Measurements from ENCODE around the gene ASXL2. TPM values are rescaled to one million over a fixed set of nuclear protein-coding genes. Genes with fewer than 3 reads are reported as not detected.
A peak's percentile ranks its signal among the peaks of the same experiment; 100 is the strongest.

The ASXL2 gene
- total and polyA plus RNA-seq, 2 of the 13 experiments (the other 11 are each of a cell fraction or from before 2014, with no cell fraction given), result 12.1 to 19.2 TPM

- no peaks in the 10 kb centered on the region for H3K79me2 ChIP-seq (ENCODE audit: insufficient read depth, low read length)
- POLR2A ChIA-PET, result interaction anchor here (0.6 kb wide), 1 partner anchor 25 kb away, joined by 3 read pairs; no protein-coding TSS in a partner anchor
- CTCF ChIA-PET (ENCODE audit: low intra/inter-chr PET ratio, low total read pairs), result no interaction called here
Observed at GRCh38 chr2:25920786-25921415, 42.6 kb upstream of the ASXL2 start.

GRCh38 chr2:25920336-25920735, 42.0 kb upstream of the ASXL2 start:
- 45% methylated on average over 5 of the region's 5 CpGs for WGBS (ENCODE audit: low lambda C conversion rate)
- H3K9me3 ChIP-seq (ENCODE audit: low read length), result no peaks in the 10 kb centered on the region
- CTCF ChIA-PET (ENCODE audit: low intra/inter-chr PET ratio, low total read pairs), result no interaction called here
- H3K9ac ChIP-seq (ENCODE audit: insufficient read depth, low read depth, low read length), result no peak overlapping the region
- H3K4me1 ChIP-seq (ENCODE audit: insufficient read depth, low read length), result peaks cover 7% of the 10 kb centered on the region
- FAIRE-seq (no peak), DNase-seq (ENCODE audit: low spot score) (no peak), ATAC-seq (no peak)
- H3K27me3 ChIP-seq (ENCODE audit: control insufficient read depth in 1 of 2, insufficient read depth in 2 of 2, low read length in 2 of 2), result no peaks in the 10 kb centered on the region; a peak in 1 of 5 replicates
- no peak for TF ChIP-seq ZMYM4 (CRISPR knock-in tag; IDR thresholded peaks at IDR 0.05)
- TF ChIP-seq ASH2L (IDR thresholded peaks at IDR 0.05; ENCODE audit: insufficient read length, low read depth, low read length), result no peak
- TF ChIP-seq ZNF230 (CRISPR knock-in tag; IDR thresholded peaks at IDR 0.05), result no peak
- in situ Hi-C loops (cut with HindIII; ENCODE audit: extremely low pct_ligation_motif_present, low pct_unique_long_range_greater_than_20kb) (no loop called here), intact Hi-C loops (cut with micrococcal nuclease; ENCODE audit: unreplicated experiment) (no loop called here)
- H3K27ac ChIP-seq (ENCODE audit: extremely low read length, insufficient read depth, low read length), result no peak overlapping the region
- no peak overlapping the region for H3K4me2 ChIP-seq (ENCODE audit: low read depth, low read length)
- no peaks in the 10 kb centered on the region for H3K36me3 ChIP-seq (replicated peaks in 1 of 2; ENCODE audit: control insufficient read depth in 1 of 2, insufficient read depth in 2 of 2, low read length in 2 of 2)
- no peak overlapping the region for H2AFZ ChIP-seq (ENCODE audit: low read length)
- POLR2A ChIA-PET, result no interaction called here
- H3K79me2 ChIP-seq (ENCODE audit: insufficient read depth, low read length), result no peaks in the 10 kb centered on the region
- no TSS peak for BruUV-seq (replicated peaks)
- no peaks in the 10 kb centered on the region for H4K20me1 ChIP-seq (ENCODE audit: insufficient read depth, low read length)
- H3K4me3 ChIP-seq (replicated peaks in 1 of 3; ENCODE audit: insufficient read depth in 1 of 3, low read depth in 2 of 3, low read length in 3 of 3), result no peak overlapping the region

More at GRCh38 chr2:25920786-25921415, 42.6 kb upstream of the ASXL2 start:
- FAIRE-seq (no peak), DNase-seq (ENCODE audit: low spot score) (no peak), ATAC-seq (no peak)
- intact Hi-C loops (cut with micrococcal nuclease; ENCODE audit: unreplicated experiment), result no loop called here
- Histone ChIP-seq H4K20me1 (ENCODE audit: insufficient read depth, low read length) (no peaks in the 10 kb centered on the region), H3K27ac (ENCODE audit: extremely low read length, insufficient read depth, low read length) (no peak overlapping the region), H3K27me3 (ENCODE audit: control insufficient read depth in 1 of 2, insufficient read depth in 2 of 2, low read length in 2 of 2) (no peaks in the 10 kb centered on the region; a peak in 1 of 5 replicates), H3K4me3 (replicated peaks in 1 of 3; ENCODE audit: insufficient read depth in 1 of 3, low read depth in 2 of 3, low read length in 3 of 3) (no peak overlapping the region), H3K4me2 (ENCODE audit: low read depth, low read length) (no peak overlapping the region), H3K9me3 (ENCODE audit: low read length) (no peaks in the 10 kb centered on the region), H3K36me3 (replicated peaks in 1 of 2; ENCODE audit: control insufficient read depth in 1 of 2, insufficient read depth in 2 of 2, low read length in 2 of 2) (no peaks in the 10 kb centered on the region), H3K9ac (ENCODE audit: insufficient read depth, low read depth, low read length) (no peak overlapping the region), H2AFZ (ENCODE audit: low read length) (no peak overlapping the region), H3K4me1 (ENCODE audit: insufficient read depth, low read length) (peaks cover 11% of the 10 kb centered on the region)
- in situ Hi-C loops (cut with HindIII; ENCODE audit: extremely low pct_ligation_motif_present, low pct_unique_long_range_greater_than_20kb), result no loop called here
- TF ChIP-seq TIGD3 (CRISPR knock-in tag; IDR thresholded peaks at IDR 0.05; ENCODE audit: borderline replicate concordance), result no peak
- TF ChIP-seq CREB1 (IDR thresholded peaks at IDR 0.05), result peak; percentile 56; the same call in 1 of the 2 replicates
- TF ChIP-seq CREB1 (CRISPR knock-in tag; IDR thresholded peaks at IDR 0.05), result no peak
- no TSS peak for BruUV-seq (replicated peaks)
- 46% methylated on average over 12 of the region's 12 CpGs for WGBS (ENCODE audit: low lambda C conversion rate)
